ENCODE measurements around the gene SLC27A4. TPM values are rescaled to one million over a fixed set of nuclear protein-coding genes. Genes with fewer than 3 reads are reported as not detected.

The SLC27A4 gene
- total and polyA plus RNA-seq, 12 donors, result 6.6 to 40.0 (median 20.6) TPM

GRCh38 chr9:128294142-128294541 is 46.2 kb upstream of the SLC27A4 start:
- Histone ChIP-seq H3K27me3 (no peaks in the 10 kb centered on the region), H3K36me3 (replicated peaks in 1 of 2) (no peaks in the 10 kb centered on the region), H3K27ac (no peak overlapping the region), H3K4me1 (replicated peaks in 1 of 2) (no peaks in the 10 kb centered on the region), H3K4me3 (no peak overlapping the region), H3K9me3 (replicated peaks in 1 of 3) (no peaks in the 10 kb centered on the region)
- 85 to 92% (median 87%) methylated on average over 3 to 4 of the region's 4 CpGs for WGBS, 4 donors
- no peak for TF ChIP-seq POLR2A (IDR thresholded peaks at IDR 0.05)
- TF ChIP-seq CTCF (IDR thresholded peaks at IDR 0.05), result no peak
- no peak for DNase-seq
- intact Hi-C loops (cut with DNase I), result loop anchor here (5.0 to 10.0 kb wide), 2 partner anchors 48 to 51 kb away; partner anchors contain the start of gene SLC27A4 (in 2 of the 2)

- DNase-seq, result no peak
- Histone ChIP-seq H3K27me3 (no peaks in the 10 kb centered on the region), H3K36me3 (replicated peaks in 1 of 2) (no peaks in the 10 kb centered on the region), H3K27ac (no peak overlapping the region), H3K4me1 (replicated peaks in 1 of 2) (no peaks in the 10 kb centered on the region), H3K9me3 (replicated peaks in 1 of 3) (no peaks in the 10 kb centered on the region), H3K4me3 (no peak overlapping the region)
- TF ChIP-seq CTCF (IDR thresholded peaks at IDR 0.05) (no peak), POLR2A (IDR thresholded peaks at IDR 0.05) (no peak)
- intact Hi-C loops (cut with DNase I), result loop anchor here in 1 of 2 donors (10.0 kb wide), 1 partner anchor 48 kb away; the partner anchor contains the start of gene SLC27A4
- 84 to 87% (median 85%) methylated on average over 14 to 16 of the region's 16 CpGs for WGBS, 4 donors
Observed at GRCh38 chr9:128296340-128297220, 43.7 kb upstream of the SLC27A4 start.

GRCh38 chr9:128297221-128297773 is 43.0 kb upstream of the SLC27A4 start:
- DNase-seq, result no peak
- intact Hi-C loops (cut with DNase I), result loop anchor here in 1 of 2 donors (10.0 kb wide), 1 partner anchor 48 kb away; the partner anchor contains the start of gene SLC27A4
- TF ChIP-seq POLR2A (IDR thresholded peaks at IDR 0.05) (no peak), CTCF (IDR thresholded peaks at IDR 0.05) (no peak)
- no peaks in the 10 kb centered on the region for H3K4me1 ChIP-seq (replicated peaks in 1 of 2)
- 78 to 100% (median 96%) methylated on average over 2 of the region's 2 CpGs for WGBS, 4 donors
- H3K27ac ChIP-seq, result no peak overlapping the region
- H3K9me3 ChIP-seq (replicated peaks in 1 of 3), result no peaks in the 10 kb centered on the region
- no peaks in the 10 kb centered on the region for H3K36me3 ChIP-seq (replicated peaks in 1 of 2)
- H3K4me3 ChIP-seq, result no peak overlapping the region
- no peaks in the 10 kb centered on the region for H3K27me3 ChIP-seq
